WTC11 (cell line): ENCODE data around the gene NFIA.

Experiments used
- ESRRA ChIP-seq: sonication (generic); formaldehyde crosslinking; IDR thresholded peaks from 2 replicates; pipeline ENCODE4 v1.8.1; 2022; ENCODE audit warnings: mild to moderate bottlenecking, missing genetic modification reagents, borderline replicate concordance
- FOXK1 ChIP-seq: sonication (generic); formaldehyde crosslinking; IDR thresholded peaks from 2 replicates; pipeline ENCODE4 v1.8.0; 2022; ENCODE audit warnings: mild to moderate bottlenecking, moderate library complexity, missing genetic modification reagents
- FOXP1 ChIP-seq: sonication (generic); formaldehyde crosslinking; IDR thresholded peaks from 2 replicates; pipeline ENCODE4 v1.8.0; 2022; ENCODE audit warnings: missing genetic modification reagents, mild to moderate bottlenecking, moderate library complexity, borderline replicate concordance
- JUN ChIP-seq: sonication (generic); formaldehyde crosslinking; IDR thresholded peaks from 2 replicates; pipeline ENCODE4 v1.8.0; 2023; ENCODE audit warnings: mild to moderate bottlenecking, missing genetic modification reagents
- MYBL2 ChIP-seq: sonication (generic); formaldehyde crosslinking; IDR thresholded peaks from 2 replicates; pipeline ENCODE4 v1.8.1; 2023; ENCODE audit warnings: mild to moderate bottlenecking, moderate library complexity, missing genetic modification reagents
- NR2C2 ChIP-seq: sonication (generic); formaldehyde crosslinking; IDR thresholded peaks from 2 replicates; pipeline ENCODE4 v1.8.0; 2022; ENCODE audit warnings: mild to moderate bottlenecking, missing genetic modification reagents
- RELA ChIP-seq: sonication (generic); formaldehyde crosslinking; IDR thresholded peaks from 2 replicates; pipeline ENCODE4 v1.8.1; 2022; ENCODE audit warnings: missing genetic modification reagents, mild to moderate bottlenecking, borderline replicate concordance
- RORB ChIP-seq: fragments of 250-450 bp; sonication (Bioruptor Pico); IDR thresholded peaks from 2 replicates; pipeline ENCODE4 v1.9.0; 2021; ENCODE audit warnings: mild to moderate bottlenecking
- ZNF232 ChIP-seq: sonication (generic); formaldehyde crosslinking; IDR thresholded peaks from 2 replicates; pipeline ENCODE4 v1.8.0; 2022; ENCODE audit warnings: mild to moderate bottlenecking, missing genetic modification reagents
- TF ChIP-seq, protein P1 (sequence below): fragments of 200-600 bp; IDR thresholded peaks from 2 replicates; pipeline ENCODE4 v1.8.0; 2022; ENCODE audit warnings: antibody characterized with exemption
- TF ChIP-seq, protein P2 (sequence below): sonication (generic); formaldehyde crosslinking; IDR thresholded peaks from 2 replicates; pipeline ENCODE4 v1.8.0; 2022; ENCODE audit warnings: mild to moderate bottlenecking, missing genetic modification reagents
- TF ChIP-seq, protein P3 (sequence below): sonication (generic); formaldehyde crosslinking; IDR thresholded peaks from 2 replicates; pipeline ENCODE4 v1.8.0; 2022; ENCODE audit warnings: missing genetic modification reagents
- TF ChIP-seq, protein P4 (sequence below): sonication (generic); formaldehyde crosslinking; conservative IDR thresholded peaks from 2 replicates; pipeline ENCODE4 v1.8.1; 2022; ENCODE audit warnings: mild to moderate bottlenecking, missing genetic modification reagents

DNA sequence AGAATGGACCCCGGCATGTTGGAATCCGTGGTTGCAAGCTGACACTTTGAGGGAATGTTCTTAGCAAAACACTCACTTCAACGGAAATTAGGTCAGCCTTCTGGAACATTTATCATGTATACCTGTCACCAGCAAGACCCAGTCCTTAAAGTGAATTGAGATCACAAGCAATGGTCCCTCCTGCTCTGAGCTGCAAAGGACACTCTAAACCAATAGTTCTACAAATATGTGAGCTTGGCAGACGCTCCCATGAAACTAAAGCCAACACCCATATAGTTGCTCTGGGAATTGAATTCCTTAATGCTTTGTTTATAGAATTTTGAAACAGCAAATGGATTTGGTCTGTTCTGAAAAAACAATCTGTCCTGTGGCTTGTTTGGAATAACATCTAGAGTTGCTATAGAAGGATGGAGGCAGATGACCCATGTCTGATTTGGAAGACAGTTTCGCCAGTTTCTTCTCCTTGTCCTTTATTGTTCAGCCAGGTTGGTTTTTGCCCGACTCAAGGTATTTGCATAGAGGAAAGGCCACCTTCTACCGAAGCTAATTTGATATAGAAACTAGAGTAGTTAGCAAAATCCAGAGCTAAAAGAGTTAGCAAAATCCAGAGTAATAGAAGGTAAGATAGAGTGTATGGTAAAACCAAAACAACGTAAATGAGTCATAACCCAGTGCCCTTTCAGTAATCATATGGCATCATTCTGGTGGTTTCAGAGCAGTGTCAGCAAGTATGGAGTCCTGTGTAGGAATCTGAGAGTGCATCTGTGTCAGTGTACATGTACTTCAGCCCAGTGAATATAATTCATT, 236.2 kb downstream of the NFIA start:
- TF ChIP-seq NR2C2 (CRISPR knock-in tag) = no peak
- TF ChIP-seq, protein P1, sequence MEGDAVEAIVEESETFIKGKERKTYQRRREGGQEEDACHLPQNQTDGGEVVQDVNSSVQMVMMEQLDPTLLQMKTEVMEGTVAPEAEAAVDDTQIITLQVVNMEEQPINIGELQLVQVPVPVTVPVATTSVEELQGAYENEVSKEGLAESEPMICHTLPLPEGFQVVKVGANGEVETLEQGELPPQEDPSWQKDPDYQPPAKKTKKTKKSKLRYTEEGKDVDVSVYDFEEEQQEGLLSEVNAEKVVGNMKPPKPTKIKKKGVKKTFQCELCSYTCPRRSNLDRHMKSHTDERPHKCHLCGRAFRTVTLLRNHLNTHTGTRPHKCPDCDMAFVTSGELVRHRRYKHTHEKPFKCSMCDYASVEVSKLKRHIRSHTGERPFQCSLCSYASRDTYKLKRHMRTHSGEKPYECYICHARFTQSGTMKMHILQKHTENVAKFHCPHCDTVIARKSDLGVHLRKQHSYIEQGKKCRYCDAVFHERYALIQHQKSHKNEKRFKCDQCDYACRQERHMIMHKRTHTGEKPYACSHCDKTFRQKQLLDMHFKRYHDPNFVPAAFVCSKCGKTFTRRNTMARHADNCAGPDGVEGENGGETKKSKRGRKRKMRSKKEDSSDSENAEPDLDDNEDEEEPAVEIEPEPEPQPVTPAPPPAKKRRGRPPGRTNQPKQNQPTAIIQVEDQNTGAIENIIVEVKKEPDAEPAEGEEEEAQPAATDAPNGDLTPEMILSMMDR = no peak
- TF ChIP-seq ESRRA (CRISPR knock-in tag) = no peak
- TF ChIP-seq, protein P2, sequence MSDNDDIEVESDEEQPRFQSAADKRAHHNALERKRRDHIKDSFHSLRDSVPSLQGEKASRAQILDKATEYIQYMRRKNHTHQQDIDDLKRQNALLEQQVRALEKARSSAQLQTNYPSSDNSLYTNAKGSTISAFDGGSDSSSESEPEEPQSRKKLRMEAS (CRISPR knock-in tag) = no peak
- TF ChIP-seq, protein P3, sequence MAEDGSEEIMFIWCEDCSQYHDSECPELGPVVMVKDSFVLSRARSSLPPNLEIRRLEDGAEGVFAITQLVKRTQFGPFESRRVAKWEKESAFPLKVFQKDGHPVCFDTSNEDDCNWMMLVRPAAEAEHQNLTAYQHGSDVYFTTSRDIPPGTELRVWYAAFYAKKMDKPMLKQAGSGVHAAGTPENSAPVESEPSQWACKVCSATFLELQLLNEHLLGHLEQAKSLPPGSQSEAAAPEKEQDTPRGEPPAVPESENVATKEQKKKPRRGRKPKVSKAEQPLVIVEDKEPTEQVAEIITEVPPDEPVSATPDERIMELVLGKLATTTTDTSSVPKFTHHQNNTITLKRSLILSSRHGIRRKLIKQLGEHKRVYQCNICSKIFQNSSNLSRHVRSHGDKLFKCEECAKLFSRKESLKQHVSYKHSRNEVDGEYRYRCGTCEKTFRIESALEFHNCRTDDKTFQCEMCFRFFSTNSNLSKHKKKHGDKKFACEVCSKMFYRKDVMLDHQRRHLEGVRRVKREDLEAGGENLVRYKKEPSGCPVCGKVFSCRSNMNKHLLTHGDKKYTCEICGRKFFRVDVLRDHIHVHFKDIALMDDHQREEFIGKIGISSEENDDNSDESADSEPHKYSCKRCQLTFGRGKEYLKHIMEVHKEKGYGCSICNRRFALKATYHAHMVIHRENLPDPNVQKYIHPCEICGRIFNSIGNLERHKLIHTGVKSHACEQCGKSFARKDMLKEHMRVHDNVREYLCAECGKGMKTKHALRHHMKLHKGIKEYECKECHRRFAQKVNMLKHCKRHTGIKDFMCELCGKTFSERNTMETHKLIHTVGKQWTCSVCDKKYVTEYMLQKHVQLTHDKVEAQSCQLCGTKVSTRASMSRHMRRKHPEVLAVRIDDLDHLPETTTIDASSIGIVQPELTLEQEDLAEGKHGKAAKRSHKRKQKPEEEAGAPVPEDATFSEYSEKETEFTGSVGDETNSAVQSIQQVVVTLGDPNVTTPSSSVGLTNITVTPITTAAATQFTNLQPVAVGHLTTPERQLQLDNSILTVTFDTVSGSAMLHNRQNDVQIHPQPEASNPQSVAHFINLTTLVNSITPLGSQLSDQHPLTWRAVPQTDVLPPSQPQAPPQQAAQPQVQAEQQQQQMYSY (CRISPR knock-in tag) = no peak
- TF ChIP-seq FOXK1 (CRISPR knock-in tag) = no peak
- TF ChIP-seq FOXP1 (CRISPR knock-in tag) = no peak
- TF ChIP-seq RORB (CRISPR knock-in tag) = no peak
- no peak for TF ChIP-seq ZNF232
- TF ChIP-seq, protein P4, sequence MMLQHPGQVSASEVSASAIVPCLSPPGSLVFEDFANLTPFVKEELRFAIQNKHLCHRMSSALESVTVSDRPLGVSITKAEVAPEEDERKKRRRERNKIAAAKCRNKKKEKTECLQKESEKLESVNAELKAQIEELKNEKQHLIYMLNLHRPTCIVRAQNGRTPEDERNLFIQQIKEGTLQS (CRISPR knock-in tag) = no peak
- TF ChIP-seq MYBL2 (CRISPR knock-in tag) = no peak
- TF ChIP-seq RELA (CRISPR knock-in tag) = no peak
- TF ChIP-seq JUN (CRISPR knock-in tag) = no peak
